ENCODE data around the gene MLLT1. TPM values are rescaled to one million over a fixed set of nuclear protein-coding genes. Genes with fewer than 3 reads are reported as not detected.

The MLLT1 gene
- total RNA-seq, 2 donors from 2014 or later = 44.7 to 104 TPM

- no peaks in the 10 kb centered on the region for H3K36me3 Mint-ChIP-seq
- no peaks in the 10 kb centered on the region for H3K27me3 Mint-ChIP-seq
Observed at GRCh38 chr19:6161271-6161850, 118.4 kb downstream of the MLLT1 start.

More at GRCh38 chr19:6161271-6161850, 118.4 kb downstream of the MLLT1 start:
- H3K27ac Mint-ChIP-seq = peak overlapping the region in 1 of 2 donors; percentile 51
- H3K9me3 Mint-ChIP-seq = no peaks in the 10 kb centered on the region
- H3K4me3 Mint-ChIP-seq = peak overlapping the region; percentile 47
- ATAC-seq (peak; percentile 81 to 91), DNase-seq (ENCODE audit: low spot score) (peak; percentile 78)
- peaks cover 6 to 10% of the 10 kb centered on the region in 2 donors for H3K4me1 Mint-ChIP-seq (ENCODE audit: low read depth in 2 of 2)

Other genes starting within 250 kb of the MLLT1 start
- gene RFX2, start 169.5 kb downstream of the MLLT1 start, total RNA-seq = 1 to 10 TPM; 6.6 to 6.9 TPM
- not detected for gene ACSBG2, start 144.3 kb downstream of the MLLT1 start, total RNA-seq
- not detected for gene ACER1, start 53.6 kb upstream of the MLLT1 start, total RNA-seq
- 100 to 1,000 TPM; 115 to 146 TPM for gene CLPP, start 81.6 kb upstream of the MLLT1 start, total RNA-seq
- 10 to 100 TPM; 29.2 to 31.3 TPM for gene ALKBH7, start 92.8 kb upstream of the MLLT1 start, total RNA-seq
- 1 to 10 TPM; 1.8 to 1.9 TPM for gene PSPN, start 96.0 kb upstream of the MLLT1 start, total RNA-seq
- 10 to 100 TPM; 71.1 to 72.6 TPM for gene GTF2F1, start 113.2 kb upstream of the MLLT1 start, total RNA-seq
- 100 to 1,000 TPM; 260 to 386 TPM for gene KHSRP, start 144.8 kb upstream of the MLLT1 start, total RNA-seq
- gene SLC25A41, start 153.8 kb upstream of the MLLT1 start, total RNA-seq = not detected
- gene SLC25A23, start 179.8 kb upstream of the MLLT1 start, total RNA-seq = 10 to 100 TPM in 1 of 2 donors, 1 to 10 TPM in 1; 5.4 to 10.5 TPM
- gene CRB3, start 184.3 kb upstream of the MLLT1 start, total RNA-seq = not detected
- gene DENND1C, start 201.8 kb upstream of the MLLT1 start, total RNA-seq = 100 to 1,000 TPM in 1 of 2 donors, 10 to 100 TPM in 1; 73.6 to 131 TPM
- gene TUBB4A, start 222.3 kb upstream of the MLLT1 start, total RNA-seq = 1 to 10 TPM; 1.4 to 3.2 TPM

Data from natural killer cell treated with Interleukin-12 subunit alpha and Interleukin-12 subunit beta and Interleukin-15 and Interleukin-18, amount 100 ng/mL, for 72 hours (primary cell).